ENCODE data around the gene LRRC25.

DNA sequence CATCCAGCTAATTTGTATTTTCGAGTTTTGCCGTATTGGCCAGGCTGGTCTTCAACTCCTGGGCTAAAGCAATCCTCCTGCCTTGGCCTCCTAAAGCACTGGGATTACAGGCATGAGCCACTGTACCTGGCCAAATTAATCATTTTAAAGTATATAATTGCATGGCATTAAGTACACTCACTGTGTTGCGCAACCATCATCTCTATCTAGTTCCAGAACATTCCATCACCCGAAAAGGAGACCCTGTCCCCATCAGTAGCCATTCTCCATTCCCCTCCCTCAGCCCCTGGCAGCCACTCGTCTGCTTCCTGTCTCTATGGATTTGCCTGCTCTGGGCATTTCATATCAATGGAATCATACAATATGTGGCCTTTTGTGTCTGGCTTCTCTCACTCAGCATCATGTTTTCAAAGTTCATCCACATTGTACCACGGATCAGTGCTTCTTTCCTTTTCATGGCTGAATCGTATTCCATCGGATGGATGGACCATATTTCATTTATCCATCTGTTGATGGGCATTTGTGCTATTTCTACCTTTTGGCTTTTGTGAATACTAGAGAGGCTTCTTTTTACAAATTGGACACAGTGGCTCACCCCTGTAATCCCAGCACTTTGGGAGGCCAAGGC lies 43.9 kb downstream of the LRRC25 start:
- TF ChIP-seq, protein P1, sequence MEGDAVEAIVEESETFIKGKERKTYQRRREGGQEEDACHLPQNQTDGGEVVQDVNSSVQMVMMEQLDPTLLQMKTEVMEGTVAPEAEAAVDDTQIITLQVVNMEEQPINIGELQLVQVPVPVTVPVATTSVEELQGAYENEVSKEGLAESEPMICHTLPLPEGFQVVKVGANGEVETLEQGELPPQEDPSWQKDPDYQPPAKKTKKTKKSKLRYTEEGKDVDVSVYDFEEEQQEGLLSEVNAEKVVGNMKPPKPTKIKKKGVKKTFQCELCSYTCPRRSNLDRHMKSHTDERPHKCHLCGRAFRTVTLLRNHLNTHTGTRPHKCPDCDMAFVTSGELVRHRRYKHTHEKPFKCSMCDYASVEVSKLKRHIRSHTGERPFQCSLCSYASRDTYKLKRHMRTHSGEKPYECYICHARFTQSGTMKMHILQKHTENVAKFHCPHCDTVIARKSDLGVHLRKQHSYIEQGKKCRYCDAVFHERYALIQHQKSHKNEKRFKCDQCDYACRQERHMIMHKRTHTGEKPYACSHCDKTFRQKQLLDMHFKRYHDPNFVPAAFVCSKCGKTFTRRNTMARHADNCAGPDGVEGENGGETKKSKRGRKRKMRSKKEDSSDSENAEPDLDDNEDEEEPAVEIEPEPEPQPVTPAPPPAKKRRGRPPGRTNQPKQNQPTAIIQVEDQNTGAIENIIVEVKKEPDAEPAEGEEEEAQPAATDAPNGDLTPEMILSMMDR (IDR thresholded peaks at IDR 0.05) = no peak
- TF ChIP-seq POLR2A (IDR thresholded peaks at IDR 0.05) (no peak), EP300 (IDR thresholded peaks at IDR 0.05; ENCODE audit: low read depth) (no peak), POLR2AphosphoS5 (IDR thresholded peaks at IDR 0.05) (no peak)
